K562 treated with DMSO at 1 percent for 12 hours (cell line): ENCODE results near the gene CD37. TPM values are rescaled to one million over a fixed set of nuclear protein-coding genes. Genes with fewer than 3 reads are reported as not detected.

Source experiments
- total RNA-seq: library from RNA; unstranded; fragments of 300-600 nt; gene quantifications from 2 replicates; pipeline ENCODE4 v1.2.3, GENCODE V29; 2022; ENCODE audit not compliant: insufficient read depth

The CD37 gene, protein sequence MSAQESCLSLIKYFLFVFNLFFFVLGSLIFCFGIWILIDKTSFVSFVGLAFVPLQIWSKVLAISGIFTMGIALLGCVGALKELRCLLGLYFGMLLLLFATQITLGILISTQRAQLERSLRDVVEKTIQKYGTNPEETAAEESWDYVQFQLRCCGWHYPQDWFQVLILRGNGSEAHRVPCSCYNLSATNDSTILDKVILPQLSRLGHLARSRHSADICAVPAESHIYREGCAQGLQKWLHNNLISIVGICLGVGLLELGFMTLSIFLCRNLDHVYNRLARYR
- 18.0 and 32.1 TPM in 2 replicates for total RNA-seq

DNA sequence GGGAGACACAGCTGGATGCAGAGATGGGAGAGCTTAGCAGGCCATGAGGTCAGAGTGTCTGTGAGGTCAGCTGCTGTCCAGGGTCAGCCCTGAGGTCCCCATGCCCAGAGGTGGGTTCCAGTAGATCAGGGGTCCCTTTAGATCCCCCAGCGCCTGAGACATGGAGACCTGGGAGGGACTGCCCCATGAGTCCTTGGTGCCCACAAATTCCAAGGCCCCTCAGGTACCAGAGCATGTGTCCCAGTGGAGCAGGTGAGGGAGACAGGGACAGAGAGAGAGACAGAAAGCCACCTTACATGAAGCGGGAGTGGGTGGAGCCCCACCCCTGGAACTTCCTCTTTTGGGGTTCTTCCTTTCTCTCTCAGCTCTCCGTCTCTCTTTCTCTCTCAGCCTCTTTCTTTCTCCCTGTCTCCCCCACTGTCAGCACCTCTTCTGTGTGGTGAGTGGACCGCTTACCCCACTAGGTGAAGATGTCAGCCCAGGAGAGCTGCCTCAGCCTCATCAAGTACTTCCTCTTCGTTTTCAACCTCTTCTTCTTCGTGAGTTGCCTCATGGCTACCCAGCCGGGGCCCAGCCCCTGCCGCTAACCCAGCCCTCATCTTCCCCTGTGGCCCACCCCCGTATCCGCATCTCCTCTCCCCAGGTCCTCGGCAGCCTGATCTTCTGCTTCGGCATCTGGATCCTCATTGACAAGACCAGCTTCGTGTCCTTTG, at the start of gene CD37:
Gene CD37, plus strand, starts transcription at position 336 of the 713 bp plus-strand sequence. Its CDS starts 135 bp downstream, at position 471.

DNA sequence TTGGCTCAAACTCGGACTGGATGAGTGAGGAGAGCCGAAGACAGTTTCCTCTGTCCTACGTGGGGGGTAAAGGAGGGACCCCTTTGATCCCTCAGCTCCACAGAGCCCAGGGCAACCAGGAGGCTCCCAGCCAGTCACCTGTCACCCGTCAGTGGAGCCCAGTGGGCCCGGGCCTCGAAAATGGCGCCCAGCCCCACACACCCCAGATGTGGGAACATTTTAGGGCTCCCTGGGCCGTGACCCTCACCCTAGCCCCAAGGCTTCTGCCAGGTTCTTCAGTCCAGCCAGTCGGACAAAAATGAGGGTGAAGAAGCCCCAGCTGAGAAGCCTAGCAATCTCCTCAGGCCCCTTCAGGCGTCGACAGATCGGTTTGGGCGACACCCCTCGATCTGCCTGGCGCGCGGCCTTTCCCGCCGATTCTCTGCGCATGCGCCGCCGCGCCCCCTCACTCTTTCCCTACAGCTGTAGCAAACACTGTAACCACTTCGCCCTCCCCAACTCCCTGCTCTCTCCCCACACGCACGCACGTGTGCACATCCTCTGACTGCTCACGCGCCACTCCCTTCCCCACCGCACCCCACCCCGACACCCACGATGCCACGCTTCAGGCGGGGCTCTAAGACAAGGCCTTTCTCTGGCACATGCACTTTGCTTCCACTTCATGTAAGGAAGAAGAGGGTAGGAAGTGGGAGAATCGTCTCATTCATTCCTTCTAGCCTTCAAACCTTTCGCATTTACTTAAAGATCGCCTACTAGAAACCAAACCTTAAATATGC, 10.2 kb upstream of the CD37 start, which contains the start of gene SLC6A16:
Gene SLC6A16, minus strand, starts transcription at position 391 of the 776 bp plus-strand sequence. CDS start 13,844 bp downstream, outside the sequence.

DNA sequence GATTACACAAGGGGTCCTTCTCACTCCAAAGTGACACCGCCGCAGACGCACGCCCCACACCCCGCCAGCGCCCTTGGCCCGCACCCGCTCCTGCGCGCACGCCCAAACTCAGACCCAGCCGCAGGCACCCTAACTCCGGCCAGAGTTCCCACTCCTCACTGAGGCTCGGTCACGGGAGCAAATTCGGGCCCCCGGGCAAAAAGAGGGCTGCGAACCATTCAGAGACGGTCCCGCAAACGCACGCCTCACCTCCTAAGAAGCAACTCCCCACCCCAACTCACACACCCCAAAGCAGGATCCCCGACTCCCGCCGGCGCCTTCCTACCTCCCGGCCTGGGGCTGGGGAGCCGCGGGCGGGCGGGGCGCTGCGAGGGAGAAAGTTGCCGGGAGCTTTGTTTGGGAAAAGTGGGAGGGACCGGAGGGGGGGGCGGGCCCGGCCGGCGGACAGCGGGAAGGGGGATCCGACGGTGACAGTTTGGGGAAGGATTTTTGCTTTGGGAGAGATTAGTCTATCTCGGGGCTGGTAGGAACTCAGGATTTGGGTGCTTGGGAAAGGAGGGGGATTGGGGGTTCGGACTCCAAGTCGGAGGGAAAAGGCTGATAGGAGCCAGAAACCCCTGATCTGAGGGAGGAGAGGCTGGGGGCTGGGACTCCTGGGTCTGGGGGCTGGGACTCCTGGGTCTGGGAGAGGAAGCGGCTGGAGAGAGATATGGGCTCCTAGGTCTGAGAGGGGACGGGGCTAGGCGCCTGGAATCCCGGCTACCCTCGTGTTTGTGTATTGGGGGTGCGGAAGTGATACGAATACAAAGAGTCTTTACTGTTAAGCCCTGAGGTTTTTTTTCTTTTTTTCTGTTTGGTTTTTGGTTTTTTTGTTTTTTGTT, 27.1 kb downstream of the CD37 start, which contains the start of gene TEAD2:
Gene TEAD2, minus strand, starts transcription at position 369 of the 881 bp plus-strand sequence. CDS start 2,341 bp downstream, outside the sequence.

DNA sequence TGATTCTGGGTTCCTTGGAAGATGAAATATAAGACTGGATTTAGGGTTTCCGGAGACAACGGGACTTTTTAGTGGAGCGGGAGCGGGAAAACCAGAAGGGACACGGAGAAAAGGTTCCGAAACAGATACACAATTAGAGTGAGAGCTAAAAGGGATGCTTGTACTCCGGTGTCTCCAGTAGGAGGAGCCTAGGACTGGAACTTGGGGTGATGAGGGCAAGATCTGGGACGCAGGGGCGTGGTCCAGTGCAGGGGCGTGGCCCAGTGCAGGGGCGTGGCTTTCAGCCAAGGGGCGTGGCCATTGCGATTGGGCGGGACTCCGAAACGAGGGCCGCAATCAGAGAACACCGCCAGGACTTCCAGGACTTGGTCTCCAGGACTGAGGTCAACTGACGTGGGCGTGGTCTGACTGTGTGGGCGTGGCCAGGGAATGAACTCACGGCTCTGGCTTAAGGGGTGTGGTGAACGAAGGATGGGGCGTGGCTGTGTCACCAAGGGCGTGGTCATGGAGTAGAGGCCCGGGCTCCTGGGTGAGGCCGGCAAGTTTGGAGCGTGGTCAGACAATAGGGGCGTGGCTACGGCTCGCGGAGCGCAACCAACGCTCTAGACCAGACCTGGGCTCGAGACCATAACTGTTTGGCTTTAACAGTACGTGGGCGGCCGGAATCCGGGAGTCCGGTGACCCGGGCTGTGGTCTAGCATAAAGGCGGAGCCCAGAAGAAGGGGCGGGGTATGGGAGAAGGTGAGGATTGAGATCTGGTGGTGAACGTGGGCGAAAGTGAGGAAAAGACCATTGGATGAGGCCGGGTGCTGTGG, 28.3 kb downstream of the CD37 start, which contains the start of gene DKKL1:
Gene DKKL1, plus strand, starts transcription at position 610 of the 815 bp plus-strand sequence. Its CDS starts 122 bp downstream, at position 732.

DNA sequence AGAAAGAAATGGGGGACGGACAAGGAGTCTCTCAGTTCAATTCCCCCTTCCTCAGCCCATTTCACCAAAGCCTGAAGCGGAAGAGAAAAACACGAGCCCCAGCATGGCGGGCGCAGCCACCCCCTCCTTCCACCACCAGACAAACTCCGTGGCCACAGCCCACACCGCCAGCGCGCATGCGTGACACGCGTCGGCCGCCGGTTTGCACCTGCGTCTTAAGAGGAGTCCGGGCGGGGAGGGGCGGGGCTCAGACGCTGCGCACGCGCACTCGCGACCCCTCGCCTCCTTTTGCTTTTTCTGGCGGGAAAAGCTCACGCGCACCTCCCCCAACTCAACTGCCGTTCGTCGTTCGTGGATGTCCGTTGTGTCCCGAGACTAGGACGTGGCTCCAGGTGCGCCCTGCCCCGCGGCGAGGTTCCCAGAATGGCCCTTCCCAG, 52.7 kb downstream of the CD37 start, which contains the start of gene KASH5:
Gene KASH5, plus strand, starts transcription at position 314 of the 437 bp plus-strand sequence. CDS start 2,635 bp downstream, outside the sequence.

Other genes with a start within 250 kb of the CD37 start
- 156 and 215 TPM in 2 replicates for gene SNRNP70, start 250.0 kb upstream of the CD37 start, total RNA-seq
- 15.3 and 16.5 TPM in 2 replicates for gene LIN7B, start 221.0 kb upstream of the CD37 start, total RNA-seq
- gene C19orf73, start 216.3 kb upstream of the CD37 start, total RNA-seq, result 1.5 and 4.2 TPM in 2 replicates
- gene PPFIA3, start 215.9 kb upstream of the CD37 start, total RNA-seq, result 13.6 and 16.2 TPM in 2 replicates
- 5.4 and 7.7 TPM in 2 replicates for gene HRC, start 180.0 kb upstream of the CD37 start, total RNA-seq
- gene TRPM4, start 177.6 kb upstream of the CD37 start, total RNA-seq, result 14.6 and 21.4 TPM in 2 replicates
- gene SLC6A16, start 10.2 kb upstream of the CD37 start, total RNA-seq, result 0.47 and 3.0 TPM in 2 replicates
- 10.3 and 22.8 TPM in 2 replicates for gene TEAD2, start 27.0 kb downstream of the CD37 start, total RNA-seq
- not detected in 2 replicates for gene DKKL1, start 28.5 kb downstream of the CD37 start, total RNA-seq
- gene KASH5, start 52.8 kb downstream of the CD37 start, total RNA-seq, result 0.62 TPM in 1 of 2 replicates, not detected in the other
- gene PTH2, start 88.0 kb downstream of the CD37 start, total RNA-seq, result not detected in 2 replicates
- not detected in 2 replicates for gene GFY, start 90.0 kb downstream of the CD37 start, total RNA-seq
- gene SLC17A7, start 106.1 kb downstream of the CD37 start, total RNA-seq, result 6.3 and 19.6 TPM in 2 replicates
- gene PIH1D1, start 116.4 kb downstream of the CD37 start, total RNA-seq, result 142 and 182 TPM in 2 replicates
- gene ALDH16A1, start 117.8 kb downstream of the CD37 start, total RNA-seq, result 25.3 and 49.3 TPM in 2 replicates
- 13.9 and 16.2 TPM in 2 replicates for gene FLT3LG, start 138.8 kb downstream of the CD37 start, total RNA-seq
- 8,120 and 13,069 TPM in 2 replicates for gene RPL13A, start 152.2 kb downstream of the CD37 start, total RNA-seq
- gene RPS11, start 161.0 kb downstream of the CD37 start, total RNA-seq, result 5,951 and 7,935 TPM in 2 replicates
- 7.8 and 9.4 TPM in 2 replicates for gene FCGRT, start 177.3 kb downstream of the CD37 start, total RNA-seq
- 4.8 and 5.2 TPM in 2 replicates for gene RCN3, start 192.6 kb downstream of the CD37 start, total RNA-seq
- 269 and 444 TPM in 2 replicates for gene NOSIP, start 245.2 kb downstream of the CD37 start, total RNA-seq
- gene PRRG2, start 245.9 kb downstream of the CD37 start, total RNA-seq, result 0.59 TPM in 1 of 2 replicates, not detected in the other